C4-2B (cell line): ENCODE data around the gene GBE1.
"Not testable (repeated sequence)": the region's sequence is repeated elsewhere in the genome, so short reads cannot be mapped to it uniquely, and the experiment has no call there.

Source experiments
- H3K27ac ChIP-seq: fragments of 450-650 bp; 2 replicates; pipeline ENCODE4 v1.5.1; 2017
- CTCF ChIP-seq: fragments of 450-650 bp; conservative IDR thresholded peaks from 2 replicates; pipeline ENCODE4 v1.5.1; 2017; ENCODE audit warnings: mild to moderate bottlenecking
- ZFX ChIP-seq: fragments of 450-650 bp; IDR thresholded peaks from 2 replicates; pipeline ENCODE4 v1.6.1; 2017

GBE1 gene

GRCh38 chr3:81752604-81753003 lies 8.8 kb downstream of the GBE1 start:
- TF ChIP-seq ZFX (no peak), CTCF (no peak)
- H3K27ac ChIP-seq: no peak overlapping the region

GRCh38 chr3:81749265-81749664 lies 12.2 kb downstream of the GBE1 start:
- TF ChIP-seq CTCF (no peak), ZFX (no peak)
- no peak overlapping the region for H3K27ac ChIP-seq

GRCh38 chr3:81747280-81747679 lies 14.2 kb downstream of the GBE1 start:
- H3K27ac ChIP-seq: not testable (repeated sequence)

- TF ChIP-seq CTCF: no peak
- no peak for TF ChIP-seq ZFX
- H3K27ac ChIP-seq: no peak overlapping the region
Measured at GRCh38 chr3:81744366-81744765, 17.1 kb downstream of the GBE1 start.

GRCh38 chr3:81743096-81744025 lies 18.1 kb downstream of the GBE1 start:
- no peak overlapping the region for H3K27ac ChIP-seq
- TF ChIP-seq ZFX (no peak), CTCF (no peak)

- no peak for TF ChIP-seq CTCF
- H3K27ac ChIP-seq: no peak overlapping the region
Measured at GRCh38 chr3:81742581-81742980, 18.9 kb downstream of the GBE1 start.

- TF ChIP-seq CTCF: no peak
- no peak overlapping the region for H3K27ac ChIP-seq
Measured at GRCh38 chr3:81741216-81741615, 20.2 kb downstream of the GBE1 start.

GRCh38 chr3:81740731-81741130 lies 20.7 kb downstream of the GBE1 start:
- no peak for TF ChIP-seq ZFX
- no peak overlapping the region for H3K27ac ChIP-seq
